ENCODE data around the gene NDUFS2. TPM values are rescaled to one million over a fixed set of nuclear protein-coding genes. Genes with fewer than 3 reads are reported as not detected.
"Not testable (repeated sequence)": the region's sequence is repeated elsewhere in the genome, so short reads cannot be mapped to it uniquely, and the experiment has no call there.

NDUFS2 gene
- total and polyA plus RNA-seq, 2 experiments from 2014 or later, result 104 to 135 TPM

DNA sequence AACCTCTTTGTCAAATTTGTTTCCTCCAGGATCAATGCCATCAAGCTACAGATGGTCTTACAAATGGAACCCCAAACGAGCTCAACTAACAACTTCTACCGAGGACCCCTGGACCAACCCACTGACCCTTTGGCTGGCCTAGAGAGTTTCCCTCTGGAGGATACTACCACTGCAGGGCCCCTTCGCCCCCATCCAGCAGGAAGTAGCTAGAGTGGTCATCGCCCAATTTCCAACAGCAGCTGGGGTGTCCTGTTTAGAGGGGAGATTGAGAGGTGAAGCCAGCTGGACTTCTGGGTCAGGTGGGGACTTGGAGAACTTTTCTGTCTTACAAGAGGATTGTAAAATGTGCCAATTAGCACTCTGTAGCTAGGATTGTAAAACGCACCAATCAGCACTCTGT, 54.9 kb downstream of the NDUFS2 start:
- H3K4me1 ChIP-seq (ENCODE audit: insufficient read depth); H3K9me2 ChIP-seq (ENCODE audit: insufficient read depth); H3K27ac ChIP-seq; H3K9me3 ChIP-seq (ENCODE audit: low read depth); H3K79me2 ChIP-seq (ENCODE audit: insufficient read depth); H4K20me1 ChIP-seq (ENCODE audit: insufficient read depth); H3K4me2 ChIP-seq (ENCODE audit: unreplicated experiment); H3K9ac ChIP-seq; H3K4me3 ChIP-seq; in situ Hi-C loops (cut with MboI); H3K36me3 ChIP-seq (ENCODE audit: low read depth); H3F3A ChIP-seq (ENCODE audit: insufficient read depth); H2AFZ ChIP-seq: not testable (repeated sequence)
- DNase-seq, result peak; percentile 4
- WGBS, 2 experiments (ENCODE audit: low coverage in 1 of 2, low lambda C conversion rate in 2 of 2, missing lambda C conversion rate in 2 of 2), result 69 to 78% methylated on average over 5 of the region's 5 CpGs
- peaks cover 41% of the 10 kb centered on the region for H3K27me3 ChIP-seq (replicated peaks; ENCODE audit: insufficient read depth)

DNA sequence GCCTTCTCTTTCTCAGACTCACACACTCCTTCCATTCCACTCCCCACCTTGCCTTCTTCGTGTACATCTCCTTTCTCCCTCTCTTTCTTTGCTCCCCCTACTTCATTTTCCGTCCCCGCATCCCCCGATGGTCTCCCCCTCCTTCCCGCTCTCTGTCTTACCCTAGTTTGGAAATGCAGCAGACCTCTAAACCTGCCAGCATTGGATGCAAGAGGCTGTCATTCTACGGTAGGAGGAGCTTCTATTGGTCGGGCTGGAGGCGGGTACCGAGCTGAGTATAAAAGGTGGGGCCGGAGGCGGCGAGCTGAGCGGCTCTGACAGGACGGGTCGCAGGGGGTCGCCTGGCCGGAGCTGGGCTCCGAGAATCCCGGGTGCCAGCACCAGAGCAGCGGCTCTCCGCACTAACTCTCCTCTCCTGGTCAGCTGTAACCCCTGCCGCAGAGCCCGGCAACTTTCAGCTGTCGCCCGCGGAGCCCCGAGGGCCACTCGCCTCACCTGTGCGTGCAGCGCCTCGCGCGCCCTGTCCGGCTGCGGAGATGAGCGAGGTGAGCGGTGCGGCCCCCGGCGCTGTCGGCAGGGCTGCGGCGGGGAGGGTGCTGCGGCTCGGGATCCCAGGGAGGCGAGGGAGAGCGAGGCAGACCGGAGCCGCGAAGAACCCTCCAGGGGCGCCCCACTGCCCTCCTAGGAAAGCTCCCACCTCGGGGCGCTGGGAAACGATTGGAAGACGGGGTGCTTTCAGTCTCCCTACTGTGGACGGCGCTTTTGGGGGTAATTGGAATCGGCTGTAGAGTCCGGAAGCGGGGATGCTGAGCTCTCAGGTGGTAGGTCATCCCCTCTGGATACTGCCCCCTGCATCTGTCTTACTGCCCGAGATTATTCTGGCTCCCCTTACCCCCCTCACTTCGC, 56.5 kb downstream of the NDUFS2 start, which contains the start of gene PCP4L1:
Gene PCP4L1 (plus strand): TSS at position 307 of the 906 bp plus-strand sequence. CDS start 230 bp downstream, at position 537.
- Histone ChIP-seq H3K9me3 (ENCODE audit: low read depth) (no peaks in the 10 kb centered on the region), H3K4me1 (ENCODE audit: insufficient read depth) (0 out of 2 replicates have a peak, but pooled peaks cover 4% of the 10 kb centered on the region), H3K79me2 (ENCODE audit: insufficient read depth) (no peaks in the 10 kb centered on the region), H3K4me3 (peak within 1 kb of the TSS; percentile 72), H4K20me1 (ENCODE audit: insufficient read depth) (no peaks in the 10 kb centered on the region), H3K27ac (no peak within 1 kb of the TSS), H3K36me3 (ENCODE audit: low read depth) (no peaks in the 10 kb centered on the region), H2AFZ (peak within 1 kb of the TSS; percentile 81), H3K9ac (no peak within 1 kb of the TSS), H3K9me2 (ENCODE audit: insufficient read depth) (no peaks in the 10 kb centered on the region), H3K27me3 (replicated peaks; ENCODE audit: insufficient read depth) (peaks cover 41% of the 10 kb centered on the region), H3K4me2 (ENCODE audit: unreplicated experiment) (peak within 1 kb of the TSS; percentile 88), H3F3A (ENCODE audit: insufficient read depth) (no peaks in the 10 kb centered on the region)
- WGBS, 2 experiments (ENCODE audit: low coverage in 1 of 2, low lambda C conversion rate in 2 of 2, missing lambda C conversion rate in 2 of 2), result 2 to 3% methylated on average over 50 to 62 of the region's 62 CpGs
- DNase-seq, result peak; percentile 58
- in situ Hi-C loops (cut with MboI), result no loop called here
- TF ChIP-seq EZH2 (IDR thresholded peaks at IDR 0.05; ENCODE audit: insufficient read depth, poor library complexity, severe bottlenecking), result no peak
- no peak for TF ChIP-seq EZH2phosphoT487 (IDR thresholded peaks at IDR 0.05; ENCODE audit: insufficient read depth, low read depth)

DNA sequence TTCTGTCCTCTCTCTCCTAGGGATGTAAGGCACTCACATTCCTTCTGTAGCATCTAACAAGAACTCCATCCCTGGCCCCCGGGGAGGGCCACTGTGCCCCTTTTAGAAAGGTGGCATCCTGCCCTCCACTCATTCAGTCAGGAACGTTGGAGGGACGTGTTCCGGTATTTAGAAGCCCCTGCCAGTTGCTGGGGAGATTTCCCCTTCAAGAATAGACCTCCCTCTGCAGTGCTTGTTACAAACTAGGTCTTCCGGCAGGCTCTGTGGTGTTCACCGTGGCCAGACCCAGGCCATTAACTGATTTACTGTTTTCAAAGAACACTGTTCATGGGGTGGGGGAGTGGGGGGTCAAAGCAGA, 57.2 kb downstream of the NDUFS2 start:
- Histone ChIP-seq H3K36me3 (ENCODE audit: low read depth) (no peaks in the 10 kb centered on the region), H3K9me2 (ENCODE audit: insufficient read depth) (no peaks in the 10 kb centered on the region), H3K27ac (no peak overlapping the region), H3K9ac (no peak overlapping the region), H3F3A (ENCODE audit: insufficient read depth) (no peaks in the 10 kb centered on the region), H3K9me3 (ENCODE audit: low read depth) (no peaks in the 10 kb centered on the region), H4K20me1 (ENCODE audit: insufficient read depth) (no peaks in the 10 kb centered on the region), H3K27me3 (replicated peaks; ENCODE audit: insufficient read depth) (peaks cover 41% of the 10 kb centered on the region), H3K4me1 (ENCODE audit: insufficient read depth) (0 out of 2 replicates have a peak, but pooled peaks cover 4% of the 10 kb centered on the region), H3K4me2 (ENCODE audit: unreplicated experiment) (no peak overlapping the region), H2AFZ (no peak overlapping the region), H3K79me2 (ENCODE audit: insufficient read depth) (no peaks in the 10 kb centered on the region), H3K4me3 (no peak overlapping the region)
- DNase-seq, result no peak
- 22 to 25% methylated on average over 6 of the region's 6 CpGs for WGBS, 2 experiments (ENCODE audit: low coverage in 1 of 2, low lambda C conversion rate in 2 of 2, missing lambda C conversion rate in 2 of 2)
- in situ Hi-C loops (cut with MboI), result no loop called here
- no peak for TF ChIP-seq EZH2 (IDR thresholded peaks at IDR 0.05; ENCODE audit: insufficient read depth, poor library complexity, severe bottlenecking)
- no peak for TF ChIP-seq EZH2phosphoT487 (IDR thresholded peaks at IDR 0.05; ENCODE audit: insufficient read depth, low read depth)

DNA sequence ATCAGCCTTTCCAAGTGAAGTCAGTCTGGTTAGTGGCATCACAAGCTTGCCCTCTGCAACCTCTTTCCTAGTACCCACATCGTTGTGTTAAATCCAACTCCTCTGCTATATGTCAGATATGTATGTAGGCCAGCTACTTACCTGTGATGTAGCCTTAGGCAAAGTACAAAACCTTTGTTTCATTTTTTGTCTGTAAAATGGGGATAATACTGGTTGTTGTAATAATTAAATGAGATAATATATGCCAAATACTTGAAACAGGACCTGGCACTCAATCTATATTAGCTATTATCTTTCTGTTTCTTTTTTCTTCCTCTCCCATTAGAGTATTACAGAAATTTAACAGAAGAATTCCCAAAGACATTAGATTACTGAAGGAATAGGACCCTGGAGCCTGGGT, 57.6 kb downstream of the NDUFS2 start:
- H3F3A ChIP-seq (ENCODE audit: insufficient read depth), result no peaks in the 10 kb centered on the region
- H3K79me2 ChIP-seq (ENCODE audit: insufficient read depth), result no peaks in the 10 kb centered on the region
- no peak overlapping the region for H3K4me3 ChIP-seq
- no peaks in the 10 kb centered on the region for H3K36me3 ChIP-seq (ENCODE audit: low read depth)
- DNase-seq, result no peak
- peaks cover 41% of the 10 kb centered on the region for H3K27me3 ChIP-seq (replicated peaks; ENCODE audit: insufficient read depth)
- H3K9ac ChIP-seq, result no peak overlapping the region
- H3K9me3 ChIP-seq (ENCODE audit: low read depth), result no peaks in the 10 kb centered on the region
- 0 out of 2 replicates have a peak, but pooled peaks cover 4% of the 10 kb centered on the region for H3K4me1 ChIP-seq (ENCODE audit: insufficient read depth)
- TF ChIP-seq EZH2 (IDR thresholded peaks at IDR 0.05; ENCODE audit: insufficient read depth, poor library complexity, severe bottlenecking) (no peak), EZH2phosphoT487 (IDR thresholded peaks at IDR 0.05; ENCODE audit: insufficient read depth, low read depth) (no peak)
- H4K20me1 ChIP-seq (ENCODE audit: insufficient read depth), result no peaks in the 10 kb centered on the region
- H3K27ac ChIP-seq, result no peak overlapping the region
- 85 to 100% methylated on average over 1 of the region's 1 CpG for WGBS, 2 experiments (ENCODE audit: low coverage in 1 of 2, low lambda C conversion rate in 2 of 2, missing lambda C conversion rate in 2 of 2)
- H3K4me2 ChIP-seq (ENCODE audit: unreplicated experiment), result no peak overlapping the region
- in situ Hi-C loops (cut with MboI), result no loop called here
- H2AFZ ChIP-seq, result no peak overlapping the region
- no peaks in the 10 kb centered on the region for H3K9me2 ChIP-seq (ENCODE audit: insufficient read depth)
